AG10803 (cell line): ENCODE data around the gene RLIM.

Source experiments
- DNase-seq: peaks from one replicate; pipeline ENCODE4 v3.0.0; 2010; ENCODE audit warnings: low read depth
- H3K4me3 ChIP-seq: 2 replicates; pipeline ENCODE4 v1.5.1; 2011; ENCODE audit warnings: mild to moderate bottlenecking, low read length, control low read depth
- TF ChIP-seq, protein P1 (sequence below): conservative IDR thresholded peaks from 2 replicates; pipeline ENCODE4 v1.5.1; 2011; ENCODE audit warnings: mild to moderate bottlenecking, low read length, control low read depth, inconsistent platforms

The RLIM gene

GRCh38 chrX:74603040-74603439 is 11.4 kb downstream of the RLIM start:
- TF ChIP-seq, protein P1, sequence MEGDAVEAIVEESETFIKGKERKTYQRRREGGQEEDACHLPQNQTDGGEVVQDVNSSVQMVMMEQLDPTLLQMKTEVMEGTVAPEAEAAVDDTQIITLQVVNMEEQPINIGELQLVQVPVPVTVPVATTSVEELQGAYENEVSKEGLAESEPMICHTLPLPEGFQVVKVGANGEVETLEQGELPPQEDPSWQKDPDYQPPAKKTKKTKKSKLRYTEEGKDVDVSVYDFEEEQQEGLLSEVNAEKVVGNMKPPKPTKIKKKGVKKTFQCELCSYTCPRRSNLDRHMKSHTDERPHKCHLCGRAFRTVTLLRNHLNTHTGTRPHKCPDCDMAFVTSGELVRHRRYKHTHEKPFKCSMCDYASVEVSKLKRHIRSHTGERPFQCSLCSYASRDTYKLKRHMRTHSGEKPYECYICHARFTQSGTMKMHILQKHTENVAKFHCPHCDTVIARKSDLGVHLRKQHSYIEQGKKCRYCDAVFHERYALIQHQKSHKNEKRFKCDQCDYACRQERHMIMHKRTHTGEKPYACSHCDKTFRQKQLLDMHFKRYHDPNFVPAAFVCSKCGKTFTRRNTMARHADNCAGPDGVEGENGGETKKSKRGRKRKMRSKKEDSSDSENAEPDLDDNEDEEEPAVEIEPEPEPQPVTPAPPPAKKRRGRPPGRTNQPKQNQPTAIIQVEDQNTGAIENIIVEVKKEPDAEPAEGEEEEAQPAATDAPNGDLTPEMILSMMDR, result no peak
- H3K4me3 ChIP-seq, result no peak overlapping the region
- DNase-seq, result no peak

- no peak for DNase-seq
- no peak overlapping the region for H3K4me3 ChIP-seq
- TF ChIP-seq, protein P1, result no peak
Measured at GRCh38 chrX:74602142-74602541, 12.3 kb downstream of the RLIM start.

- TF ChIP-seq, protein P1, result no peak
- no peak overlapping the region for H3K4me3 ChIP-seq
- peak; percentile 31 for DNase-seq
Measured at GRCh38 chrX:74593593-74593992, 20.8 kb downstream of the RLIM start.

DNA sequence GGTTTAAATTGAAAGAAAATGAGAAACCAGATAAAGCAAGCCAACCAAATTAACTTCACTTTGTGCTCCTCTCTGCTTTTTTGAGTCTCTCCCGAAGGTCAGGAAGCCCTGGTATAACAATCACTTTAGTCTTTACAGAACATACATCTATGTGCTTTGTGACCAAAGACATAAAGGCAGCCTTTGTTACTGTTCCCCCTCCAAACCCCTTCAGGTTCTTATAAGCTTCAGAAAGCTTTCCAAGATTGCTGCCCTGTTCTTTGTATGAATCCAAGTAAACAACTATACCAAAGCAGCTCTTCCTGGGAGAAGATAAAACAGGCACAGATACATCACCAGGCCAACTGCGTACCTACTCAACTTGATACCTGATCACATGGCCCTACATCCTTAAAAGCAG is 28.7 kb downstream of the RLIM start:
- no peak overlapping the region for H3K4me3 ChIP-seq
- TF ChIP-seq, protein P1, result no peak
- DNase-seq, result no peak

- no peak overlapping the region for H3K4me3 ChIP-seq
- DNase-seq, result peak; percentile 52
- TF ChIP-seq, protein P1, result no peak
Measured at GRCh38 chrX:74579597-74580198, 34.7 kb downstream of the RLIM start.

DNA sequence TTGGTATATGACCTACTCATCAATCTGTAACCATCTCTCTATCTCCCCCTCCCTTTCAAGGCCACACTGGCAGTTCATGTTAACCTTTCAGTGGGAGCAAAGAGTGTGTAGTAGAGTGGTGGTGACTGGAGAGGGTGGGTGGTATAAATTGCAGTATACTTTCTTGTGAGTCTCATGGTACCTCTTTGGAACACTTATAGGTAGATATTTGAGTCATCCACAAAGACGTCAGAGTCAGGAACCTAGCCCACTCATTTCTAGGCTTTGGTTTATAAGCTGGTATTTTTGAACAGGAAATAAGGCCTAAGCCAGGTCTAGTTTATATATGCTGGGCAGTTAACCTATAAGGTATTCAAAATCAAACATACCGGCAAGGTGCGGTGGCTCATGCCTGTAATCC is 36.3 kb downstream of the RLIM start:
- TF ChIP-seq, protein P1, result no peak
- no peak for DNase-seq

DNA sequence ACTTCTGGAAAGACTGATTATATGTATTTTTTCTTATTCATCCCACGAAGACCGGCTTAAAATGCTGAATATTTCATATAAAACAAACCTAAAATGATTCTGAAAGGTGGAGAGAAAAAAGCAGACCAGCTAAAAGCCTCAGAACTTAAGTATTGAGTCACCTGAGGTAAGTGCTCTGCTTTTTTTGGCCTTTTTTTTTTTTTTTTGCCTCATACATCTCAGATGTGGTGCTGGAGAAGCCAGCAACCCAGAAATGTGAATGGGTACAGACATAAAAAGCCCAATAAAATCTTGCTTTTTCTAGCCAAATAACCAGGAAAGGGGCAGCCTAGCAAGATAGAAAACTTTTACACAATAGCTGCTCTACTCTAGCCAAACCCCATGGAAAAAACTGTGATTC is 57.0 kb downstream of the RLIM start:
- TF ChIP-seq, protein P1, result no peak
- no peak overlapping the region for H3K4me3 ChIP-seq
- no peak for DNase-seq

More for the DNA sequence above, 36.3 kb downstream of the RLIM start:
- no peak overlapping the region for H3K4me3 ChIP-seq
